K562 (cell line): Measurements from ENCODE around the gene LARP6. TPM values are rescaled to one million over a fixed set of nuclear protein-coding genes. Genes with fewer than 3 reads are reported as not detected.

Source experiments
- ATAC-seq: fragments of 200-7000 bp; cut with Tn5 transposase; 3 replicates; pipeline ENCODE4 v1.9.1; 2020; ENCODE audit warnings: moderate library complexity
- BruUV-seq: library from RNA; stranded (reverse); fragments of 400-500 nt; replicated peaks from 2 replicates; lab custom pipeline; 2021; lab: Mats Ljungman, UMichigan
- CTCF ChIA-PET: fragments of 300-600 bp; formaldehyde crosslinking; extraction: SDS; loops from one replicate; lab custom pipeline; 2021; ENCODE audit warnings: low intra/inter-chr PET ratio; lab: Yijun Ruan, JAX
- POLR2A ChIA-PET: fragments of 300-600, 350-650 bp; sonication (Branson Sonifier 250); formaldehyde crosslinking; extraction: SDS; loops from one replicate; lab custom pipeline; 2021; ENCODE audit warnings: antibody characterized with exemption, inconsistent platforms; lab: Yijun Ruan, JAX
- DNase-seq, 4 experiments: peaks; one replicate each; pipeline versions ENCODE4 v3.0.0 to v3.0.0-alpha.2; 2011 to 2018; ENCODE audit warnings: low spot score in 3 of 4, mixed read lengths in 3 of 4; ENCODE audit errors: extremely low read depth in 1 of 4
- FAIRE-seq: peaks from 2 replicates; lab custom pipeline; 2011; peaks lifted over from hg19 to GRCh38; lab: Jason Lieb, UNC
- H2AFZ ChIP-seq: 2 replicates; pipeline ENCODE4 v1.6.0; 2011; ENCODE audit warnings: low read depth, low read length, control low read depth, inconsistent platforms
- H3K27ac ChIP-seq: fragments of 200-600 bp; 3 replicates; pipeline ENCODE4 v1.8.0; 2011; ENCODE audit warnings: low read depth, mild to moderate bottlenecking, control low read depth, inconsistent platforms, low read length, moderate library complexity, mixed read lengths; ENCODE audit errors: extremely low read depth
- H3K27me3 ChIP-seq, 2 experiments: fragments of 300-600 bp in 1 of 2; 2 replicates in 1 of 2; 3 replicates in 1 of 2; pipeline versions ENCODE4 v1.6.0 to v1.8.0; 2011; ENCODE audit warnings: inconsistent platforms in 2 of 2, low read length in 2 of 2, mild to moderate bottlenecking in 1 of 2, mixed read lengths in 1 of 2, moderate library complexity in 1 of 2; ENCODE audit not compliant: control insufficient read depth in 2 of 2, insufficient read depth in 2 of 2
- H3K36me3 ChIP-seq: fragments of 300-600 bp; 3 replicates; pipeline ENCODE4 v1.8.0; 2011; ENCODE audit warnings: mild to moderate bottlenecking, low read length, inconsistent platforms; ENCODE audit not compliant: control insufficient read depth, insufficient read depth
- H3K4me1 ChIP-seq, 2 experiments: fragments of 200-600 bp in 1 of 2; replicated peaks in 1 of 2; 2 replicates in 1 of 2; 3 replicates in 1 of 2; pipeline versions ENCODE4 v1.5.1 to v1.8.0; 2011; ENCODE audit warnings: inconsistent platforms in 2 of 2, low read length in 2 of 2, mild to moderate bottlenecking in 1 of 2, mixed read lengths in 1 of 2, moderate library complexity in 1 of 2; ENCODE audit not compliant: control insufficient read depth in 2 of 2, insufficient read depth in 2 of 2
- H3K4me2 ChIP-seq: 2 replicates; pipeline ENCODE4 v1.6.1; 2011; ENCODE audit warnings: low read length, control low read depth, inconsistent platforms, mixed read lengths; ENCODE audit not compliant: insufficient read depth
- H3K4me3 ChIP-seq: fragments of 200-600 bp; sonication (generic), shearing (Covaris generic); 2 replicates; pipeline ENCODE4 v1.5.1; 2016; ENCODE audit warnings: control low read depth, inconsistent platforms
- H3K79me2 ChIP-seq: fragments of 200-600 bp; 3 replicates; pipeline ENCODE4 v1.8.0; 2011; ENCODE audit warnings: low read length, inconsistent platforms; ENCODE audit not compliant: control insufficient read depth, insufficient read depth
- H3K9ac ChIP-seq, 2 experiments: 2 replicates each; pipeline versions ENCODE4 v1.6.0 to v1.6.1; 2011; ENCODE audit warnings: low read depth in 2 of 2, low read length in 2 of 2, control low read depth in 1 of 2, inconsistent platforms in 1 of 2, mild to moderate bottlenecking in 1 of 2, mixed read lengths in 1 of 2; ENCODE audit not compliant: insufficient read depth in 1 of 2
- H3K9me1 ChIP-seq: one replicate; pipeline ENCODE4 v1.6.0; 2011; ENCODE audit warnings: inconsistent platforms, mild to moderate bottlenecking, low read length, moderate library complexity; ENCODE audit not compliant: control insufficient read depth, insufficient read depth
- H3K9me3 ChIP-seq: replicated peaks from 2 replicates; pipeline ENCODE4 v1.5.1; 2011; ENCODE audit warnings: low read depth, low read length, inconsistent platforms; ENCODE audit not compliant: control insufficient read depth, insufficient read depth
- H4K20me1 ChIP-seq: replicated peaks from 2 replicates; pipeline ENCODE4 v1.6.1; 2011; ENCODE audit warnings: low read length, inconsistent platforms, mixed read lengths; ENCODE audit not compliant: control insufficient read depth, insufficient read depth
- ATF7 ChIP-seq: fragments of 450-650 bp; IDR thresholded peaks from 2 replicates; pipeline ENCODE4 v1.7.1; 2014; ENCODE audit warnings: mild to moderate bottlenecking, moderate library complexity
- BRD9 ChIP-seq: fragments of 450-650 bp; IDR thresholded peaks from 2 replicates; pipeline ENCODE4 v1.6.1; 2018; ENCODE audit warnings: low read depth; ENCODE audit not compliant: partially characterized antibody
- CREBBP ChIP-seq: IDR thresholded peaks from one replicate; pipeline ENCODE4 v1.6.1; 2012; ENCODE audit warnings: low read depth, mild to moderate bottlenecking, control low read depth, inconsistent platforms, low read length
- HNRNPUL1 ChIP-seq: fragments of 200-400 bp; formaldehyde crosslinking; IDR thresholded peaks from 2 replicates; pipeline ENCODE4 v1.6.1; 2017; ENCODE audit warnings: low read length
- ILK ChIP-seq: fragments of 450-650 bp; IDR thresholded peaks from 2 replicates; pipeline ENCODE4 v1.6.1; 2016; ENCODE audit warnings: missing genetic modification characterization, low read depth, mild to moderate bottlenecking, missing compliant biosample characterization, moderate library complexity, borderline replicate concordance
- PPARD ChIP-seq: fragments of 250-450 bp; sonication (Bioruptor Pico); IDR thresholded peaks from 2 replicates; pipeline ENCODE4 v1.8.0; 2022; ENCODE audit warnings: inconsistent platforms, mild to moderate bottlenecking, moderate library complexity
- RBM25 ChIP-seq: fragments of 200-400 bp; formaldehyde crosslinking; IDR thresholded peaks from 2 replicates; pipeline ENCODE4 v1.6.1; 2018; ENCODE audit warnings: low read length, low read depth, moderate library complexity; ENCODE audit not compliant: severe bottlenecking
- SLC30A9 ChIP-seq: fragments of 250-450 bp; sonication (Bioruptor Pico); IDR thresholded peaks from 2 replicates; pipeline ENCODE4 v1.8.0; 2022; ENCODE audit warnings: mild to moderate bottlenecking, moderate library complexity
- SMAD1 ChIP-seq: fragments of 150-350 bp; IDR thresholded peaks from 2 replicates; pipeline ENCODE4 v1.6.1; 2014; ENCODE audit warnings: low read length, low read depth; ENCODE audit not compliant: partially characterized antibody
- UBTF ChIP-seq, 2 experiments: IDR thresholded peaks; 2 replicates each; pipeline ENCODE4 v1.6.1; 2012; ENCODE audit warnings: improper control_type of control experiment in 2 of 2, low read depth in 2 of 2, low read length in 2 of 2, borderline replicate concordance in 1 of 2
- YBX1 ChIP-seq: fragments of 450-650 bp; IDR thresholded peaks from 2 replicates; pipeline ENCODE4 v1.7.1; 2016; ENCODE audit warnings: mild to moderate bottlenecking
- ZNF699 ChIP-seq: fragments of 250-450 bp; sonication (Bioruptor Pico); IDR thresholded peaks from 2 replicates; pipeline ENCODE4 v1.8.0; 2021; ENCODE audit warnings: mild to moderate bottlenecking, moderate library complexity; ENCODE audit not compliant: insufficient replicate concordance
- WGBS: fragments of 100-300 bp; shearing (Covaris generic); methylation state at CpG from one replicate; pipeline ENCODE4 v1.1.6; 2016; ENCODE audit warnings: low coverage, mixed read lengths; ENCODE audit not compliant: insufficient coverage; ENCODE audit errors: missing lambda C conversion rate; 5-methylcytosine and 5-hydroxymethylcytosine counted together
- in situ Hi-C: fragments of 300-500 bp; cut with MboI; formaldehyde crosslinking; loops from 4 replicates; pipeline ENCODE4 v1.15.0; 2018; ENCODE audit warnings: inconsistent platforms, mixed read lengths
- intact Hi-C: fragments of 100-400 bp; cut with micrococcal nuclease; formaldehyde crosslinking; loops from 2 replicates; pipeline ENCODE4 v1.14.2; 2022
- polyA plus RNA-seq, 8 experiments: library from polyadenylated mRNA; depleted of rRNA in 4 of 8; stranded (reverse) in 5 of 8; unstranded in 3 of 8; fragments of >200 nt; fragmentation: Nextera tagmentation in 2 of 8; fragmentation: Illumina TruSeq in 1 of 8; extraction: Ambion mirVana in 2 of 8; extraction: Trizol in 1 of 8; gene quantifications; 2 replicates each; pipeline versions ENCODE4 v1.2.1 to v1.2.3, GENCODE V29; 2011 to 2014; ENCODE audit warnings: inconsistent platforms in 1 of 8, missing spikeins in 1 of 8
- total RNA-seq, 7 experiments: library from RNA; depleted of rRNA in 6 of 7; stranded (reverse); fragments of >200 nt in 6 of 7; fragmentation: Illumina TruSeq in 2 of 7; extraction: Trizol in 2 of 7; gene quantifications; 2 replicates each; pipeline versions ENCODE4 v1.2.1 to v1.2.3, GENCODE V29; 2011 to 2021; ENCODE audit warnings: low replicate concordance in 1 of 7

LARP6 gene
- total and polyA plus RNA-seq, 9 of the 15 experiments (the other 6 are each of a cell fraction or from before 2014, with no cell fraction given): not detected

- TF ChIP-seq RBM25 (no peak), ILK (tag) (no peak), BRD9 (no peak), YBX1 (no peak), CREBBP (no peak)
These were observed 2.1 kb downstream of the LARP6 start (continued) for GRCh38 chr15:70851889-70852288.

- intact Hi-C loops (no loop called here), in situ Hi-C loops (no loop called here)
- no peak overlapping the region for H3K4me2 ChIP-seq
- H3K4me3 ChIP-seq: no peak overlapping the region
- H3K36me3 ChIP-seq: no peaks in the 10 kb centered on the region
- DNase-seq (no peak), ATAC-seq (no peak), FAIRE-seq (no peak)
- no peaks in the 10 kb centered on the region for H4K20me1 ChIP-seq
- H3K27ac ChIP-seq: no peak overlapping the region
- no peaks in the 10 kb centered on the region for H3K9me3 ChIP-seq
- TF ChIP-seq ZNF699 (no peak), HNRNPUL1 (no peak), SLC30A9 (CRISPR knock-in tag) (no peak), ATF7 (no peak), PPARD (CRISPR knock-in tag) (no peak), UBTF (IDR thresholded peaks at IDR 0.05; ENCODE audit: borderline replicate concordance in 1 of 2, low read depth in 2 of 2, low read length in 2 of 2) (no peak), SMAD1 (no peak)
- no TSS peak for BruUV-seq
- H3K9me1 ChIP-seq: no peaks in the 10 kb centered on the region
- ChIA-PET POLR2A (no interaction called here), CTCF (no interaction called here)
- 0% methylated on average over 6 of the region's 6 CpGs for WGBS
- no peak overlapping the region for H2AFZ ChIP-seq
- H3K27me3 ChIP-seq: no peaks in the 10 kb centered on the region
- H3K9ac ChIP-seq: no peak overlapping the region
- no peaks in the 10 kb centered on the region for H3K4me1 ChIP-seq
- H3K79me2 ChIP-seq: no peaks in the 10 kb centered on the region
These were observed 8.2 kb downstream of the LARP6 start for GRCh38 chr15:70845602-70846360.
